Right forelimb (tissue), 1 donor: ENCODE results near the gene CDC37.
"Not testable (repeated sequence)": the region's sequence is repeated elsewhere in the genome, so short reads cannot be mapped to it uniquely, and the experiment has no call there.

ENCODE experiments used
- DNase-seq: peaks from one replicate; pipeline ENCODE4 v3.0.0-alpha.2; 2018

The CDC37 gene

DNA sequence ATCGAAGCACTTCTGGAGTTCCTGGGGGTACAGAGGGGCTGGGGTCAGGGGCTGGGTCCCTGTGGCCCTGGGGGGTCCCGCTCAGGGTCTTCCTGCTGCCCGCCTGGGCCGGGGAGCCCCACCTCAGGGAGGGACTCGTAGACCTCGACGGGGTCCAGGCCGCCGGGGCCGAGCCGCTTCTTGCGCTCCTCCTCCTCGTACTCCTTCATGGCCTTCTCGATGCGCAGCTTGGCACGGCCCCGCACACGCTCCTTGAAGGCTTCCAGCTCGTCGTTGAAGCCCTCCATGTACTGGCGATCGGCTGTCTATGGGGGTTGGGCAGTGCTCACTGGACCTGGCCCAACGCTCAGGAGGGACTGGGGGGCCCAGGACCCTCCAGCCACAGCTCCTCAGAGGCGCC is 10.2 kb downstream of the CDC37 start:
- no peak for DNase-seq

DNA sequence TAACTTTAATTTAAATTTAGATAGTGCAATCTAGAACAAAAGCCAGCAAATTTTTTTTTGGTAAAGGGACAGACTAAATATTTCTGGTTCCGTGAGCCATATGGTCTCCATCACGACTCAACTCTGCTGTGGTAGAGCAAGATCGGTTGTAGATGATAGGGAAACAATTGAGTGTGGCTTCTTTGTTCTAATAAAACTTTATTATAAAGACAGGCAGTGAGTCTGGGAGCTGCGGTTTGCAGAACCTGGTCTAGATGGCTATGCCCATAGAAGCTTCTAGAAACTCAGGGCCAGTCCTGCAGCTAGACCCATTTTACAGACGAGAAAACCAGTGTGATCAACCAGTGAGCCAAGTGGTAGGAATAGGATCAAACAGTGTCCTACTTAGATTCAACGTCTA is 11.2 kb downstream of the CDC37 start:
- DNase-seq = no peak

DNA sequence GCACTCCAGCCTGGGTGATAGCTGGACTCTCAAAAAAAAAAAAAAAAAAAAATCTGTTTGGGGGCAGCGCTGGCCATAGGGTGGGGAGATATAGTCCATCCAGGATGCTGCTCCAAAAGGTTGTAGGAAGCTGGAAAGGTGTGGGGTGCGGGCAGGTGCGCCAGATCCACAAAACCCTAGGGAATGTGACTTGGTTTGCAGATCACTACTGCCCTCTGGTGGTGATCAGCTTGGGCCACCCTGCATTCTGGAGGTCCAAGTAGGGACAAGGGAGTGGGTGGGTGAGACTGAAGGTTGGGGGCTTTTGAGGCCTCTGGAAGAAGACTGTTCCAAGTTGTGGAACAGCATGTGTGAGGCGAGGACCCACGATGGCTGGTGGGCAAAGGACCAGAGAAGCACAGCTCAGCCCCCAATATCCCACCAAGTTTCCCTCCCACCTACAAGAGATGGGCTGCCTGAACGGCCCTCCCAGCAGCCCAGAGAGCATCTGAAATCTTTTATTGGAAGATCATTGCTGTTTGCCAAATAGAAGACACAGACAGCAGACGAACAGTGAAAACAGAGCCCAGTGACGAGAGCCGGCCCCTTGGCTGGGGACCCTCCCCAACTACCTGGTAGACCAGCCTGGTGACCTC is 12.6 kb downstream of the CDC37 start:
- DNase-seq = peak; percentile 61

DNA sequence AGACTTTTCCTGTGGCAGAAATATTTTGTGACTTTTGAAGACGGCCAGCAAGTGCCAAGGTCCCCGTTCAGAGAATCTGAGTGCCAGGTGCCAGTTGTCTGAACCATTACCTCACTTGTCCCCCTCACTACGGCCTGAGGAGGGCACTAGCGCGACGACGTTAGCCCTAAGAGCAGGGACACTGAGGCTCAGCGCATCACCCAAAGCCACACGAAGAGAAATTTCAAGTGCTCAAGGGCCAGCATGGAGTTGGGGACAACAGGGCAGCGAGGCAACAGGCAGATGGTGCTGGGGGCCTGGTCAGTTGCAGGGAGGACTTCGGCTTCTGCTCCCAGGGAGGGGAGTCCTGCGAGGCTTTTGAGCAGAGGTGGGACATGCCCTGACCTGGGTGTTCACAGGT is 13.5 kb downstream of the CDC37 start:
- no peak for DNase-seq

DNA sequence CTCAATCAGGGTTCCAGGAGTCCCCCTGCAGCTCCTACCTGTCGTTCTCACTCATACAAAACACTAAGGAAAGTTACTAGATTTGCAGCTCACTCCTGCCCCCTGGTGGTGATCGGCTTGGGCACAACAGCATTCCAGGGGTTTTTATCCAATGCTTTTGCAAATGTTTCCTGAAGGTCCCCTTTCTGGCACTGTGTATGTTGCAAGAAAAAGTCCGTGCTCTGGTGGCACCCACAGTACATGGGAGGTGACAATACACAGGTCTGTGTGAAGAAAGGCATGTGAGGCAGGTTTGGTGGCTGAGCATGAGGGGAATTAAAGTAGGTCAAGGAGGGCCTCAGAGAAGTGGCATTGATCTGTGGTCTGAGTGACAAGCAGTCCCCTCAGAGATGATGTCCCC is 14.4 kb downstream of the CDC37 start:
- peak; percentile 93 for DNase-seq

GRCh38 chr19:10384580-10384979 is 18.8 kb downstream of the CDC37 start:
- DNase-seq = no peak

- not testable (repeated sequence) for DNase-seq
Observed at GRCh38 chr19:10383223-10383499, 20.2 kb downstream of the CDC37 start.

DNA sequence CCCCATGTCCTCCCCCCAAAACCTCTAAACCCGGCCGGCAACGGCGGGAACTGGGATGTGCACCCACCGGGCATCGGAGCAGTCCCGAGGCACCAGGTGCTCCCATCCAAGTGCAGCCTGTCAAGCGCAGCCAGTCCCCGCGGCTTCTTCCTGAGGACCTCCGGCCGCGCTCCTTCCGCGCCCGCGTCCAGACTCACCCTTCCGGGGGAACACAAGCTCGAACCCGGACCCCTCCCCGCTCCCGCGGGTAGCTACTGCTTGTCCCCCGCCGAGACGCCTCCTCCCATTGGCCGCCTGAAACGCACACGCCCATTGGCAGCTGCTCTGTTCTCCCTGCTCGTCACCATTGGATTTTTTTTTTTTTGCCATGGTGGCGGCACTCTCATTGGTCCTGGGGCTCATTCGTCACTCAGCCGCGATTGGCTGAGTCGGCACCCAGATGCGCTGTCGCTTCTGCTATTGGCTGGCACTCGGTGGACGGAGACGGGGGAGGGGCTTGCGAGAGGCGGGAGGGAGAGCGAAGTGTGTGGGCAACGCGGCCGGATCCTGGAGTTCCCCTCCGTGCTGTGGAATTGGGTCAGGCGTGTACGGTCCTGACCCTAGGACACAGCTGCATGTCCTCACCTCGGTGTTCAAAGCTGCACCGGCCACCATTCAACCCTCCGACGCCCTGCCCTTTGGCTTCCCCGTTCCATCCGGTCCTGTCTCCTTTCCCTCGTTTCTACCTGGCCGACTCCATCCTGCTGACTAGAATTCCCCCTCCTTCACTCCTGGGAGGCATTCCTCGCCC is 22.8 kb downstream of the CDC37 start, which contains the start of gene TYK2:
TYK2 (minus strand) TSS at position 260 of the 790 bp plus-strand sequence. CDS start 2,166 bp downstream, outside the sequence.
- DNase-seq = peak; percentile 99

GRCh38 chr19:10379880-10380312 is 23.4 kb downstream of the CDC37 start:
- DNase-seq = no peak

DNA sequence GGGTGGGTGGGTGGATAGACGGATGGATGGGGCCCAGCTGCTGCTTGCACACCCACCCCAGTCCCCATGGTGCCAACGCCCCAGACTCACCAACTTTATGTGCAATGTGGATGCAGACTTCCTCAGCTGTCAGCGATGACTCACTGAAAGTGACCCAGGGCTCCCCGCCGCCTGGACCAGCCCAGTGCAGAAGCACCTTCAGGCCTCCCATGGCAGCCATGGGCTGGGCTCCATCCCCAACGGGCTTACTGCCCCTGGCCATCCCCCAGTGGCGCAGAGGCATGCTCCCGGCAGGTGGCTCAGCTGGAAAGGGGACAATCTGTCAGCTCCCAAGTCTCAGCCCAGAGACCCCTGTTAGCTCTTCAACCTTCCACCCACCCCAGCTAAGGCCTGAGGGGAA is 25.2 kb downstream of the CDC37 start:
- no peak for DNase-seq

DNA sequence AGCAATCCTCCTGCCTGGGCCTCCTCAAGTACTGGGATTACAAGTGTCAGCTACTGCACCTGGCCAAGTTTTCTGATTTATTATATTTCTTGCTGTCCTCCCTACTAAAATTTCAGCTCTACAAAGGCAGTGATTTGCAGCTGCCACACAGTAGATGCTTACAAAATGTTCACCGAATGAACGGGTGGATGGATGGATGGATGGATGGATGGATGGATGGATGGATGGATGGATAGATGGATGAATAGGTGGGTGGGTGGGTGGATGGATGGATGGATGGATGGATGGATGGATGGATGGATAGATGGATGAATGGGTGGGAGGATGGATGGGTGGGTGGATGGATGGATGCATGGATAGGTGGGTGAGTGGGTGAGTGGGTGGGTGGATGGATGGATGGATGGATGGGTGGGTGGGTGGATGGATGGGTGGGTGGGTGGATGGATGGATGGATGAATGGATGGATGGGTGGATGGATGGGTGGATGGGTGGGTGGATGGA is 26.2 kb downstream of the CDC37 start:
- DNase-seq = not testable (repeated sequence)

DNA sequence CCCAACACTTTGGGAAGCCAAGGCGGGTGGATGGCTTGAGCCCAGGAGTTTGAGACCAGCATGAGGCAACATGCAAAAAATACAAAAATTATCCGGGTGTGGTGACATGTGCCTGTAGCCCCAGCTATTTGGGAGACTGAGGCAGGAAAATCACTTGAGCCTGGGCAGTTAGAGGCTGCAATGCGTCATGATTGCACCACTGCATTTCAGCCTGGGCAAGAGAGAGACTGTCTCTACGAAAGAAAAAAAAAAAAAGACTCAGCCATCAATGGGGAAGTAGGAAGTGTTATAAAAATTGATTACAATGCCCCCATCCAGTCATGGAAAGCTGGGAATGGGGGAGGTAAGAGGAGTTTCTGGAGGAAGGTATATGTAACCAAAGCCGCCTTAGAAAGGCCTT is 28.4 kb downstream of the CDC37 start:
- DNase-seq = no peak

- DNase-seq = no peak
Observed at GRCh38 chr19:10372690-10373089, 30.7 kb downstream of the CDC37 start.

GRCh38 chr19:10368101-10368803 is 35.1 kb downstream of the CDC37 start:
- no peak for DNase-seq

- not testable (repeated sequence) for DNase-seq
Observed at GRCh38 chr19:10366950-10367512, 36.3 kb downstream of the CDC37 start.

DNA sequence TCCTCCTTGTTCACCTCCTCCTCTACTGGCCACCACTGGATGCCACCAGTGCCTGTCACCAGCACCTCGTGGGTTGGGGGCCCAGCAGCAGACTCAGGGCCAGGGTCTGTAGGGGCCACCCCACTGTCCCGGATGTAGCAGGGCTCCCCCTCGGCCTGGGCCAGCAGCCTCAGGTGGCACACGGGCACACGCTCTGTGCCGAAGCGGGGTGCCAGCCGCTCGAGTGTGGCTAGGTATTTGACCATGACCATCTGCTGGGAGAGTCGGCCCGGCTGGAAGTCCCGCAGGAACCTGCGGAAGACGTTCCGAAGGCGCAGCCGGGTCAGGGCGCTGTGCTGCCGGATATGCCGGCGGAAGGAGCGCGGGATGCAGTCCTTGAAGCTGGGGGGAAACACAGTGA is 37.8 kb downstream of the CDC37 start:
- no peak for DNase-seq

GRCh38 chr19:10364644-10365043 is 38.7 kb downstream of the CDC37 start:
- no peak for DNase-seq

GRCh38 chr19:10363789-10364281 is 39.5 kb downstream of the CDC37 start:
- DNase-seq = no peak

DNA sequence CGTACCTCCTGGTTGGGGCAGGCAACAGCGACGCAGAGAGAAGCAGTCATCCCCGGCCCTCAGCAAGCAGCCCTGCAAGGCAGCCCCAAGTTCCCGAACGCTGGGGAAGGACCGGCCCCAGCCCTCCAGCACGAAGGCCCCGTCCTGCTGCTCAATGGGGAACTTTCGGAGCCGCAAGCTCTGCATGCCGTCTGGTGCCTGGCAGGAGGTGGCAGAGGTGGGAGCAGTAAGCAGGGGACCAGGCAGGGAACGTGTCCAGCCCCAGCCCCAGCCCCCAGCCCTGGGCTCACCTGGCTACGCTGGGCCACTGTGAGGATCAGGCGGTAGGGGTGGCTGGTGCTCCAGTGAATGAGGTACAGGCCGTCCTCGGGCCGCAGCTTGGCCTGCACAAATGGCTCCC is 41.1 kb downstream of the CDC37 start:
- DNase-seq = no peak

GRCh38 chr19:10361569-10362011 is 41.8 kb downstream of the CDC37 start:
- no peak for DNase-seq

GRCh38 chr19:10356431-10356830 is 46.9 kb downstream of the CDC37 start:
- no peak for DNase-seq

DNA sequence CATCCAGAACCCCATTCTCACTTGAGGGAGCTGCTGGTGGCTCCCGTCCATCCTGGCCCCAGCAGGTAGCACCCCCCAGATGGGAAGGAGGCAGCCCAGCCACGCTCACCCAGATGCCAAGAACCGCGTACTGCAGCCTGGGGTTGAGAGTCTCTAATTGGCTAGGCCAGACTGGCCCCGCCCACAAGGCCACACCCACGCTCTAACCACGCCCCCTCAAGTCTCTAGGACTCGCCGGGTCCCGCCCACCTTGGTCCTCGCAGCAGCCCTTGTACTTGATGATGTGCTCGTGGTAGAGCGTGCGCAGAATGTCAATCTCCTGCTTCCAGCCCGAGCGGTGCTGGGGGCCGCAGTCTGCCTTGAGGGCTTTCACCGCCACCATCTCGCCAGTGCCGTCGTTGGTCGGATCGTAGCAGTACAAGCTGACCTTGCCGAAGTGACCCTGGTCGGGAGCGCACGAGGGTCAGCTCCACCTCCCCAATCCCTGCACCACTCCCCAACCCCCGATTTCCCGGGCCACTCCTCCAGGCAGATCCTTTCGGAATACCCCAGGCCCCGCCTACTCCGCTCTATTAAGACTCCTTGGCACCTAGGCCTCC is 49.5 kb downstream of the CDC37 start:
- DNase-seq = no peak
